Prostate gland (tissue), 2 donors: ENCODE results near the gene KIAA0825. TPM values are rescaled to one million over a fixed set of nuclear protein-coding genes. Genes with fewer than 3 reads are reported as not detected.

Experiments used
- DNase-seq: peaks from one replicate; pipeline ENCODE4 v3.0.0-alpha.2; 2019; ENCODE audit warnings: low spot score
- H3K27ac ChIP-seq, 2 donors: fragments of 200-600 bp; sonication (generic); 2 replicates each; pipeline ENCODE4 v1.5.1; 2017 to 2019
- H3K27me3 ChIP-seq: fragments of 200-600 bp; sonication (generic); replicated peaks from 2 replicates; pipeline ENCODE4 v1.5.1; 2019; ENCODE audit not compliant: insufficient read depth
- H3K36me3 ChIP-seq, 2 donors: fragments of 200-600 bp; sonication (generic); 1 replicate in 1 of 2; 2 replicates in 1 of 2; pipeline versions ENCODE4 v1.5.1 to v1.8.1; 2017 to 2019
- H3K4me1 ChIP-seq: fragments of 200-600 bp; sonication (generic); replicated peaks from 2 replicates; pipeline ENCODE4 v1.5.1; 2019
- H3K4me3 ChIP-seq, 2 donors: fragments of 200-600 bp; sonication (generic); 2 replicates each; pipeline ENCODE4 v1.5.1; 2017 to 2019
- H3K9me3 ChIP-seq: fragments of 200-600 bp; sonication (generic); 2 replicates; pipeline ENCODE4 v1.5.1; 2017
- CTCF ChIP-seq, 4 experiments: fragments of 200-600 bp in 2 of 4; fragments of 450-650 bp in 2 of 4; sonication (generic) in 2 of 4; IDR thresholded peaks; 1 replicate in 3 of 4; 2 replicates in 1 of 4; pipeline ENCODE4 v1.5.1; 2016 to 2019; ENCODE audit warnings: antibody characterized with exemption in 4 of 4, mild to moderate bottlenecking in 2 of 4, moderate library complexity in 2 of 4
- POLR2A ChIP-seq: fragments of 450-650 bp; IDR thresholded peaks from one replicate; pipeline ENCODE4 v1.6.1; 2016; ENCODE audit warnings: antibody characterized with exemption, mild to moderate bottlenecking
- POLR2AphosphoS5 ChIP-seq: sonication (generic); formaldehyde crosslinking; IDR thresholded peaks from one replicate; pipeline ENCODE4 v1.6.1; 2017; ENCODE audit warnings: antibody characterized with exemption
- WGBS: methylation state at CpG from one replicate; pipeline ENCODE4 v1.1.5; 2018; 5-methylcytosine and 5-hydroxymethylcytosine counted together
- intact Hi-C: fragments of 100-400 bp; cut with DNase I; formaldehyde crosslinking; loops from one replicate; pipeline ENCODE4 v1.14.2; 2022
- total RNA-seq, 2 donors: library from RNA; depleted of rRNA; stranded (reverse); fragments of >200 nt; gene quantifications; one replicate each; pipeline ENCODE4 v1.1.0, GENCODE V29; 2016

Gene KIAA0825
- total RNA-seq, 2 donors from 2014 or later = 3.9 to 4.1 TPM

- no peak for DNase-seq
- Histone ChIP-seq H3K36me3 (no peaks in the 10 kb centered on the region), H3K27ac (no peak overlapping the region), H3K4me1 (no peaks in the 10 kb centered on the region), H3K27me3 (no peaks in the 10 kb centered on the region), H3K4me3 (no peak overlapping the region), H3K9me3 (no peaks in the 10 kb centered on the region)
- whole genome bisulfite sequencing = 76% methylated on average over 3 of the region's 3 CpGs
- intact Hi-C loops = no loop called here
- TF ChIP-seq POLR2A (no peak), POLR2AphosphoS5 (no peak), CTCF (IDR thresholded peaks at IDR 0.05) (no peak)
Measured at GRCh38 chr5:94422812-94423211, 195.6 kb downstream of the KIAA0825 start.

GRCh38 chr5:94420885-94421284 lies 197.5 kb downstream of the KIAA0825 start:
- no peaks in the 10 kb centered on the region for H3K36me3 ChIP-seq
- WGBS = 83% methylated on average over 2 of the region's 2 CpGs
- intact Hi-C loops = no loop called here
- H3K27me3 ChIP-seq = no peaks in the 10 kb centered on the region
- TF ChIP-seq POLR2AphosphoS5 (no peak), CTCF (IDR thresholded peaks at IDR 0.05) (no peak), POLR2A (no peak)
- H3K4me3 ChIP-seq = no peak overlapping the region
- no peak overlapping the region for H3K27ac ChIP-seq
- no peaks in the 10 kb centered on the region for H3K4me1 ChIP-seq
- H3K9me3 ChIP-seq = no peaks in the 10 kb centered on the region
- no peak for DNase-seq

- Histone ChIP-seq H3K4me3 (no peak overlapping the region), H3K36me3 (no peaks in the 10 kb centered on the region), H3K9me3 (no peaks in the 10 kb centered on the region), H3K27me3 (no peaks in the 10 kb centered on the region), H3K4me1 (no peaks in the 10 kb centered on the region), H3K27ac (no peak overlapping the region)
- WGBS = 40% methylated on average over 1 of the region's 1 CpG
- TF ChIP-seq CTCF (IDR thresholded peaks at IDR 0.05) = no peak
- TF ChIP-seq POLR2A = no peak
- no peak for TF ChIP-seq POLR2AphosphoS5
- intact Hi-C loops = no loop called here
- DNase-seq = no peak
Measured at GRCh38 chr5:94415798-94416197, 202.6 kb downstream of the KIAA0825 start.

GRCh38 chr5:94409440-94409839 lies 209.0 kb downstream of the KIAA0825 start:
- intact Hi-C loops = no loop called here
- H3K4me3 ChIP-seq = no peak overlapping the region
- no peaks in the 10 kb centered on the region for H3K27me3 ChIP-seq
- no peak for DNase-seq
- H3K36me3 ChIP-seq = no peaks in the 10 kb centered on the region
- 95% methylated on average over 1 of the region's 1 CpG for WGBS
- H3K27ac ChIP-seq = no peak overlapping the region
- H3K9me3 ChIP-seq = no peaks in the 10 kb centered on the region
- H3K4me1 ChIP-seq = no peaks in the 10 kb centered on the region
- TF ChIP-seq CTCF (IDR thresholded peaks at IDR 0.05) = no peak
- no peak for TF ChIP-seq POLR2AphosphoS5
- no peak for TF ChIP-seq POLR2A

GRCh38 chr5:94407023-94407422 lies 211.4 kb downstream of the KIAA0825 start:
- TF ChIP-seq POLR2AphosphoS5 = no peak
- TF ChIP-seq POLR2A = no peak
- TF ChIP-seq CTCF (IDR thresholded peaks at IDR 0.05) = no peak
- WGBS = 94% methylated on average over 4 of the region's 4 CpGs
- no peaks in the 10 kb centered on the region for H3K9me3 ChIP-seq

More at GRCh38 chr5:94407023-94407422, 211.4 kb downstream of the KIAA0825 start:
- no peak for DNase-seq
- Histone ChIP-seq H3K27ac (no peak overlapping the region), H3K36me3 (no peaks in the 10 kb centered on the region), H3K4me3 (no peak overlapping the region), H3K4me1 (no peaks in the 10 kb centered on the region), H3K27me3 (no peaks in the 10 kb centered on the region)
- intact Hi-C loops = no loop called here
